CD4-positive, alpha-beta T cell treated with Interleukin-17A for 1 hour (primary cell): ENCODE data around the gene NCK1.

Experiments
- DNase-seq: peaks from one replicate; pipeline ENCODE4 v3.0.0-alpha.2; 2020

The NCK1 gene

GRCh38 chr3:136909187-136909586 is 47.2 kb downstream of the NCK1 start:
- no peak for DNase-seq

GRCh38 chr3:136910697-136911096 is 48.7 kb downstream of the NCK1 start:
- DNase-seq, result no peak

GRCh38 chr3:136913168-136913567 is 51.2 kb downstream of the NCK1 start:
- DNase-seq, result no peak

- DNase-seq, result no peak
Measured at GRCh38 chr3:136914739-136915138, 52.7 kb downstream of the NCK1 start.

- DNase-seq, result no peak
Measured at GRCh38 chr3:136916223-136916622, 54.2 kb downstream of the NCK1 start.

GRCh38 chr3:136919799-136920580 is 58.0 kb downstream of the NCK1 start:
- peak; percentile 86 for DNase-seq

GRCh38 chr3:136920904-136921611 is 59.0 kb downstream of the NCK1 start:
- peak; percentile 34 for DNase-seq

GRCh38 chr3:136925425-136926190 is 63.6 kb downstream of the NCK1 start:
- no peak for DNase-seq

- DNase-seq, result no peak
Measured at GRCh38 chr3:136928240-136928639, 66.2 kb downstream of the NCK1 start.

GRCh38 chr3:136929977-136930670 is 68.1 kb downstream of the NCK1 start:
- no peak for DNase-seq

- no peak for DNase-seq
Measured at GRCh38 chr3:136931606-136932005, 69.6 kb downstream of the NCK1 start.

GRCh38 chr3:136932523-136932922 is 70.5 kb downstream of the NCK1 start:
- no peak for DNase-seq

GRCh38 chr3:136932978-136933772 is 71.2 kb downstream of the NCK1 start:
- no peak for DNase-seq

- no peak for DNase-seq
Measured at GRCh38 chr3:136937175-136937574, 75.2 kb downstream of the NCK1 start.

GRCh38 chr3:136937851-136938250 is 75.8 kb downstream of the NCK1 start:
- no peak for DNase-seq

GRCh38 chr3:136938334-136938733 is 76.3 kb downstream of the NCK1 start:
- DNase-seq, result no peak

- DNase-seq, result no peak
Measured at GRCh38 chr3:136939489-136939888, 77.5 kb downstream of the NCK1 start.

GRCh38 chr3:136942803-136943202 is 80.8 kb downstream of the NCK1 start:
- DNase-seq, result no peak

GRCh38 chr3:136943436-136943835 is 81.4 kb downstream of the NCK1 start:
- no peak for DNase-seq

GRCh38 chr3:136946978-136947377 is 85.0 kb downstream of the NCK1 start:
- no peak for DNase-seq

- DNase-seq, result no peak
Measured at GRCh38 chr3:136947477-136947876, 85.5 kb downstream of the NCK1 start.

GRCh38 chr3:136949146-136949545 is 87.1 kb downstream of the NCK1 start:
- no peak for DNase-seq
